Measurements from ENCODE around the gene DSTN. TPM values are rescaled to one million over a fixed set of nuclear protein-coding genes. Genes with fewer than 3 reads are reported as not detected.

DSTN gene
- total RNA-seq, 1 donor from 2014 or later: 193 TPM

DNA sequence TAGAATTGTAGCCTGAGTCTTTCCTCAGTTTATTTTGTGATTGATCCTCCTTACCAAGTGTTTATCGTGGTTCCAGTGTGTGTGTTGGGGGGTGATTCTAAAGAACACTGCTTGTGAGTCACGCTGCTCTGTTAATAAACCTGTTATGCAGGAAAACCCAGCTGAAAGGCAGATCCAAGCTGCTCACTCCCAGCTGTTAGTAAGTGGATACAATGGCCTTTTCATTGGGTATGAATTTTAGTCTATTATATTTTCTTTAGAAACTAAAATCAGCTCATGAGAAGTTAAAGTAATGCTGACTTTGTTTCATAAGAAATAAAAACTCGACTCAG is 12.2 kb upstream of the DSTN start:
- DNase-seq (ENCODE audit: extremely low spot score, unreplicated experiment): no peak
- Mint-ChIP-seq H3K9me3 (no peaks in the 10 kb centered on the region), H3K36me3 (no peaks in the 10 kb centered on the region), H3K27ac (peak overlapping the region; percentile 93), H3K27me3 (no peaks in the 10 kb centered on the region), H3K4me1 (ENCODE audit: unreplicated experiment) (peaks cover 21% of the 10 kb centered on the region), H3K4me3 (peak overlapping the region; percentile 73)
- TF ChIP-seq, protein P1, sequence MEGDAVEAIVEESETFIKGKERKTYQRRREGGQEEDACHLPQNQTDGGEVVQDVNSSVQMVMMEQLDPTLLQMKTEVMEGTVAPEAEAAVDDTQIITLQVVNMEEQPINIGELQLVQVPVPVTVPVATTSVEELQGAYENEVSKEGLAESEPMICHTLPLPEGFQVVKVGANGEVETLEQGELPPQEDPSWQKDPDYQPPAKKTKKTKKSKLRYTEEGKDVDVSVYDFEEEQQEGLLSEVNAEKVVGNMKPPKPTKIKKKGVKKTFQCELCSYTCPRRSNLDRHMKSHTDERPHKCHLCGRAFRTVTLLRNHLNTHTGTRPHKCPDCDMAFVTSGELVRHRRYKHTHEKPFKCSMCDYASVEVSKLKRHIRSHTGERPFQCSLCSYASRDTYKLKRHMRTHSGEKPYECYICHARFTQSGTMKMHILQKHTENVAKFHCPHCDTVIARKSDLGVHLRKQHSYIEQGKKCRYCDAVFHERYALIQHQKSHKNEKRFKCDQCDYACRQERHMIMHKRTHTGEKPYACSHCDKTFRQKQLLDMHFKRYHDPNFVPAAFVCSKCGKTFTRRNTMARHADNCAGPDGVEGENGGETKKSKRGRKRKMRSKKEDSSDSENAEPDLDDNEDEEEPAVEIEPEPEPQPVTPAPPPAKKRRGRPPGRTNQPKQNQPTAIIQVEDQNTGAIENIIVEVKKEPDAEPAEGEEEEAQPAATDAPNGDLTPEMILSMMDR (conservative IDR thresholded peaks at IDR 0.05): no peak

DNA sequence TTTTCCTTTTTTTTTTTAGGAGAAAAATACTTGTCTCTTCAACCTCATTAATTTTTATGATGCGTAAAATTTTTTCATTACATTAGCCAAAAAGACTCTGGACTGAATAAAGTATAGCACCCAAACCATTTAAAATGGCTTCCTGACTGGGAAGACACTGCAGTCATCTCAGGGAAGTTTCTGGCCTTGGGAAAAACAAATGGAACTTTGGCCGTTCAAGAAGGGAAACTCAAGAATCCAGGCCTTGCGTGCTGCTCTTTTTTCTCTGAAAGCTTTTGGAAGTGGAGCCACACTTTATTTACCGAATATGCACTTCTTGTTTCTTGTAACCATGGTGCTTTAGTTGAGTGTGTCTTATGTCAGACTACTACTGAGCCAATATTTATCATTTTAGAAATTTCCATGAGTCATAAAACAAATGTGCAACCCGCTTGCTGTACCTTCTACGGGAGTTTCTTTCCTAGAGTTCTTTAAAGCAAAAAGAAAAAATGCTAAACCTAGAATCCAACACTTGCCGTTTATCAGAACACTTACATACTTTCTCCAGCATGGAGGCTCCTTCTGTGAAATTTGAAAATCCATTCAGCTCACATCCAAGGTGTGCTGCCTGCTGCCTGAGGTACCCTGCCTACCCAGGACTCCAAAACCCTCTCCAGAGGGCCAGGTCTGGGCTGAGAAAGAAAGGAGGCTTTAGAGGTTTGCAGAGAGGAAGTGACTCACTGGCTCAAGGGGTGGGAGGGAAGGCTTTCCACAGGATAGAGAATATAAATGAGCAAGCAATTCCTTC is 11.5 kb upstream of the DSTN start:
- H3K4me3 Mint-ChIP-seq: peak overlapping the region; percentile 70
- no peaks in the 10 kb centered on the region for H3K27me3 Mint-ChIP-seq
- H3K4me1 Mint-ChIP-seq (ENCODE audit: unreplicated experiment): peaks cover 21% of the 10 kb centered on the region
- DNase-seq (ENCODE audit: extremely low spot score, unreplicated experiment): no peak
- no peaks in the 10 kb centered on the region for H3K36me3 Mint-ChIP-seq
- no peaks in the 10 kb centered on the region for H3K9me3 Mint-ChIP-seq
- H3K27ac Mint-ChIP-seq: peak overlapping the region; percentile 93
- TF ChIP-seq, protein P1 (conservative IDR thresholded peaks at IDR 0.05): no peak

DNA sequence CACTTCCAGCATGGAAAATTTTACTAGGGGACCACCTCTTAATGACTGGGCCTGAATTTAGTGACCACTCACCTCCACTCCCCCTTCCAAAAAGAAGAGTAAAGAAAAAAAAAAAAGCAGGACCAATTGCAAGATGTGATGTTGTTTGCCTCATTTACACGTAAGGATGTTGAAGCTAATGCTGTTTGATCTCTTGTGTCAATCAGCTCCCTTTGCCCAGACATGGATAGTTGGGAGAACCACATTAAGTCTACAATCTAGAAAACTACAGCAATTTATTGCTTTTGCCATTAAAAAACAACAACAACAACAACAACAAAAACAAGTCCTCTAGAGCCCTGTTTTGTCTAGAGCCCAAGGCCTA is 11.0 kb upstream of the DSTN start:
- no peaks in the 10 kb centered on the region for H3K27me3 Mint-ChIP-seq

DNA sequence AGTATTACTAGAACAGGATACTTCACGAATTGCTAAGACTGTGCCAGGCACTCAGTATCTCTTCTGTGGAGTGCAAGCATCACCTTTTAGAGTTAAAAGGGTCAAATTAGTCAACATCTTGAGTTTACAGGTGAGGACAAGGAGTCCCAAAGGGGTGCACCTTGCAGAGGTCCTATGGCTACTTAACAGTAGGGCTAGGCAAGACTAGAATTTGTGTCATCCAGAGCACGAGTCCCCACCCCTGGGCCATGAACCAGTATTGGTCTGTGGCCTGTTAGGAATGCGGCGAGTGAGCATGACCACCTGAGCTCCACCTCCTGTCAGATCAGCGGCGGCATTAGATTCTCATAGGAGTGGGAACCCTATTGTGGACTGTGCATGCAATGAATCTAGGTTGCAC is 10.5 kb upstream of the DSTN start:
- H3K4me1 Mint-ChIP-seq (ENCODE audit: unreplicated experiment): peaks cover 21% of the 10 kb centered on the region

More for the DNA sequence above, 11.0 kb upstream of the DSTN start:
- no peak for DNase-seq (ENCODE audit: extremely low spot score, unreplicated experiment)
- peaks cover 21% of the 10 kb centered on the region for H3K4me1 Mint-ChIP-seq (ENCODE audit: unreplicated experiment)
- peak overlapping the region; percentile 93 for H3K27ac Mint-ChIP-seq
- TF ChIP-seq, protein P1 (conservative IDR thresholded peaks at IDR 0.05): no peak
- no peaks in the 10 kb centered on the region for H3K36me3 Mint-ChIP-seq
- no peaks in the 10 kb centered on the region for H3K9me3 Mint-ChIP-seq
- peak overlapping the region; percentile 70 for H3K4me3 Mint-ChIP-seq

DNA sequence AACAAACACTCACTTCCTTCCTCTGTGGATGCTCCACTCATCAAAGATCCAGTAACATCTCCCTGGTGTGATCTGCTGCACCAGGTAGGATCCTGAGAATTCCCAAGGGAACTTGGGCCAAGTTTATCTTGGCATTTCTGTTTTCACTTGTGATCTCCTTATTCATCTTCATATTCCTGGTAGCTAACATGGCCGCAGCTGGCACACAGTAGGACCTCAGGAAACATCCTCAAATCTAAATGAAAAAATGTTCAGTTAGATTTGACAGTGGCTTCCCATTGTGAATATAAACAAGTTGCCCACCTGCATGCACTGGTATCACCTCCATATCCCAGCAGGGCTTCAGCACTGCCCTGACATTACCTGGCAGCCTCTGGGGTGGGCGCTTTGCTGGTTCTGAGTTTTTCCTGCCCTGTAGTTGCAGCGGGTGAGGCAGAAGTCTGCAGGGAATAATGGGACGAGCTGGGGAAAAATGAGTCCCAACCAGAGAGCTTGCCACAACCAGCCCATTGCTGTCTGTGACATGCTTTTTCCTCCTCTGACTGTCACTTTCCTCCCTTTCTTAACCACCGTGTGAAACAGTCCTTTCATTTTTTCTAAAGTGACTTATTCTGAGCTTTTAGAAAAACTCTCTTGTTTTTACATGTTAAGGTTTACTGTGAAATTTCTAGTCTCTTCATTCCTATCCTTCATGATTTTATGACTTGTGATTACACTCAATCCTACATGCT is 9.4 kb upstream of the DSTN start:
- DNase-seq (ENCODE audit: extremely low spot score, unreplicated experiment): no peak
- H3K4me3 Mint-ChIP-seq: no peak overlapping the region
- TF ChIP-seq, protein P1 (conservative IDR thresholded peaks at IDR 0.05): no peak
- no peaks in the 10 kb centered on the region for H3K36me3 Mint-ChIP-seq
- no peaks in the 10 kb centered on the region for H3K27me3 Mint-ChIP-seq
- peak overlapping the region; percentile 12 for H3K27ac Mint-ChIP-seq
- no peaks in the 10 kb centered on the region for H3K9me3 Mint-ChIP-seq
- peaks cover 28% of the 10 kb centered on the region for H3K4me1 Mint-ChIP-seq (ENCODE audit: unreplicated experiment)

More for the DNA sequence above, 10.5 kb upstream of the DSTN start:
- DNase-seq (ENCODE audit: extremely low spot score, unreplicated experiment): no peak
- Mint-ChIP-seq H3K9me3 (no peaks in the 10 kb centered on the region), H3K27me3 (no peaks in the 10 kb centered on the region), H3K4me3 (no peak overlapping the region), H3K36me3 (no peaks in the 10 kb centered on the region), H3K27ac (peak overlapping the region; percentile 93)
- TF ChIP-seq, protein P1 (conservative IDR thresholded peaks at IDR 0.05): no peak

All from type B pancreatic cell (in vitro differentiated cells).